Measurements from ENCODE around the gene ZSCAN31.

- TF ChIP-seq CTCF (IDR thresholded peaks at IDR 0.05) (no peak), ZFX (IDR thresholded peaks at IDR 0.05; ENCODE audit: borderline replicate concordance) (no peak)
These were observed 24.7 kb downstream of the ZSCAN31 start for GRCh38 chr6:28311139-28311823.
